Fibroblast of lung (primary cell): ENCODE results near the gene KCNH2.

Experiments used
- EZH2 ChIP-seq: IDR thresholded peaks from 2 replicates; pipeline ENCODE4 v1.5.1; 2012; ENCODE audit warnings: low read length, control low read depth, mild to moderate bottlenecking; ENCODE audit errors: missing control alignments
- TF ChIP-seq, protein P1 (sequence below), 2 donors: IDR thresholded peaks in 1 of 2; conservative IDR thresholded peaks in 1 of 2; 1 replicate in 1 of 2; 2 replicates in 1 of 2; pipeline ENCODE4 v1.5.1; 2011 to 2012; ENCODE audit warnings: low read length in 2 of 2, control low read depth in 1 of 2, inconsistent platforms in 1 of 2, low read depth in 1 of 2, mild to moderate bottlenecking in 1 of 2

DNA sequence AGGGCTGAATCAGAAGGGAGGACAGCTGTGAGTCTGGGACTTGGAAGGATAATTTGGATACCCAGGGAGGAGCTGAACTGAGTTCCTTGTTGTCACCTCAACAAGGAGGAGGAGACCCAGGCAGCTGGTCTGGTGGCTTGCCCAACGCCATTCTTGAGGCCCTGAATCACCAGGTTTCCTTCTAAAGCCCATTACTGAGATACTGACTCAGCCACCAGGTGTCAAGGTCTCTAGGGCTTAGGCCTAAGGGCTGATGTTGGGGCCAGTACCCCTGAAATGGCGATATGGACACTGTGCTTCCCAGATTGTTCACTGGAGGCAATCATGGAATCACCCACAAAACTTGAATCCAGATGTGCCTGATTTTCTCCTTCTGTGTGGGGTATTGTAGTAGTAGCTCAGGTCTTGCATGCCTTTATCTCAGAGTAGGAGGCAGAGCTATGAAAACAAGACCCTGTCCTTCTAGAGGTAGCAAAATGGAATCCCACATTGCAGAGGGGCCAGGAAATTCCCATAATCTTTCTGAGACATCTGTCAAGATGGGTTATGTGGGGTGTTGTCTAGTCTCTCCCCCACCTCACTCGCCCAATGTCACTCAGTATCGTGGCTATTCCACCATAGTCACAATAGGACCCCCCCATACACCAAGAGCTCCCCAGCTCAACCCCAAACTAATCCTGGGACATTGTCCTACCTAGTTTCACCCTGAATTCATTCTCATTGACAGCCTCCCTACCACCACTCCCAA is 48.0 kb upstream of the KCNH2 start:
- TF ChIP-seq, protein P1, sequence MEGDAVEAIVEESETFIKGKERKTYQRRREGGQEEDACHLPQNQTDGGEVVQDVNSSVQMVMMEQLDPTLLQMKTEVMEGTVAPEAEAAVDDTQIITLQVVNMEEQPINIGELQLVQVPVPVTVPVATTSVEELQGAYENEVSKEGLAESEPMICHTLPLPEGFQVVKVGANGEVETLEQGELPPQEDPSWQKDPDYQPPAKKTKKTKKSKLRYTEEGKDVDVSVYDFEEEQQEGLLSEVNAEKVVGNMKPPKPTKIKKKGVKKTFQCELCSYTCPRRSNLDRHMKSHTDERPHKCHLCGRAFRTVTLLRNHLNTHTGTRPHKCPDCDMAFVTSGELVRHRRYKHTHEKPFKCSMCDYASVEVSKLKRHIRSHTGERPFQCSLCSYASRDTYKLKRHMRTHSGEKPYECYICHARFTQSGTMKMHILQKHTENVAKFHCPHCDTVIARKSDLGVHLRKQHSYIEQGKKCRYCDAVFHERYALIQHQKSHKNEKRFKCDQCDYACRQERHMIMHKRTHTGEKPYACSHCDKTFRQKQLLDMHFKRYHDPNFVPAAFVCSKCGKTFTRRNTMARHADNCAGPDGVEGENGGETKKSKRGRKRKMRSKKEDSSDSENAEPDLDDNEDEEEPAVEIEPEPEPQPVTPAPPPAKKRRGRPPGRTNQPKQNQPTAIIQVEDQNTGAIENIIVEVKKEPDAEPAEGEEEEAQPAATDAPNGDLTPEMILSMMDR (conservative IDR thresholded peaks at IDR 0.05 in 1 of 2, IDR thresholded peaks at IDR 0.05 in 1 of 2; ENCODE audit: low read depth in 1 of 2, low read length in 2 of 2): no peak
- no peak for TF ChIP-seq EZH2
